ENCODE measurements around the gene HEMGN. TPM values are rescaled to one million over a fixed set of nuclear protein-coding genes. Genes with fewer than 3 reads are reported as not detected.

Gene HEMGN
- polyA plus RNA-seq, 6 donors from 2014 or later: 0.24 TPM; not detected in 5

GRCh38 chr9:97895211-97895610 is 42.8 kb downstream of the HEMGN start:
- Mint-ChIP-seq H3K4me3 (no peak overlapping the region), H3K9me3 (peaks cover 5 to 26% (median 17%) of the 10 kb centered on the region in 7 donors), H3K27me3 (no peaks in the 10 kb centered on the region), H3K36me3 (peaks cover 28 to 34% of the 10 kb centered on the region in 2 donors), H3K27ac (peak overlapping the region in 1 of 6 donors; percentile 96), H3K4me1 (peaks cover 0 to 3% (median 0%) of the 10 kb centered on the region in 3 donors)
- ATAC-seq (ENCODE audit: low read depth in 2 of 2): no peak
- DNase-seq: no peak

DNA sequence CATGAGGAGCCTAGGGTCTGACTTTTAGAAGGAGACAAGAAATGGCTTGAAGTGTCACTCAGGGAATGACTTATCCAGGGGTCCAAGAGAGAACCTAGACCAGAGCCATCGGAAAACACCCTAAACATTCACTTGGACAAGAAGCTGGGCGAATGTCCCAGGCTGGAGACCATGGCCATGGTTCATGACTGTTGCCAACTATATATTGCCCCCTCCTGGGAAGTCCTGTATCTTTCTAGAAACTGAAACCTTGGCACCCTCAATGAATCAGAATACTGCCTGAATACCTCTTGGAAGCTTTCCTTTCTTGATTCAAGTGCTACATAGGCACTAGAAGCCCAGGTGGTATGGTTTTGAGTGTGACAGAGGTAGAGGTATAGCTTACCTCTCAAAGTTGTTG is 45.6 kb downstream of the HEMGN start:
- Mint-ChIP-seq H3K4me3 (no peak overlapping the region), H3K9me3 (peaks cover 5 to 26% (median 17%) of the 10 kb centered on the region in 7 donors), H3K27ac (no peak overlapping the region), H3K27me3 (peaks cover 0 to 10% (median 7%) of the 10 kb centered on the region in 3 donors), H3K36me3 (peaks cover 28 to 34% of the 10 kb centered on the region in 2 donors), H3K4me1 (peaks cover 0 to 3% (median 0%) of the 10 kb centered on the region in 3 donors)
- ATAC-seq (ENCODE audit: low read depth in 2 of 2) (no peak), DNase-seq (no peak)

GRCh38 chr9:97891736-97892135 is 46.2 kb downstream of the HEMGN start:
- Mint-ChIP-seq H3K4me1 (peaks cover 0 to 3% (median 0%) of the 10 kb centered on the region in 3 donors), H3K27me3 (peaks cover 0 to 10% (median 7%) of the 10 kb centered on the region in 3 donors), H3K4me3 (no peak overlapping the region), H3K36me3 (peaks cover 28 to 34% of the 10 kb centered on the region in 2 donors), H3K27ac (peak overlapping the region in 1 of 6 donors; percentile 60), H3K9me3 (peaks cover 5 to 26% (median 17%) of the 10 kb centered on the region in 7 donors)
- ATAC-seq (ENCODE audit: low read depth in 2 of 2) (no peak), DNase-seq (no peak)

DNA sequence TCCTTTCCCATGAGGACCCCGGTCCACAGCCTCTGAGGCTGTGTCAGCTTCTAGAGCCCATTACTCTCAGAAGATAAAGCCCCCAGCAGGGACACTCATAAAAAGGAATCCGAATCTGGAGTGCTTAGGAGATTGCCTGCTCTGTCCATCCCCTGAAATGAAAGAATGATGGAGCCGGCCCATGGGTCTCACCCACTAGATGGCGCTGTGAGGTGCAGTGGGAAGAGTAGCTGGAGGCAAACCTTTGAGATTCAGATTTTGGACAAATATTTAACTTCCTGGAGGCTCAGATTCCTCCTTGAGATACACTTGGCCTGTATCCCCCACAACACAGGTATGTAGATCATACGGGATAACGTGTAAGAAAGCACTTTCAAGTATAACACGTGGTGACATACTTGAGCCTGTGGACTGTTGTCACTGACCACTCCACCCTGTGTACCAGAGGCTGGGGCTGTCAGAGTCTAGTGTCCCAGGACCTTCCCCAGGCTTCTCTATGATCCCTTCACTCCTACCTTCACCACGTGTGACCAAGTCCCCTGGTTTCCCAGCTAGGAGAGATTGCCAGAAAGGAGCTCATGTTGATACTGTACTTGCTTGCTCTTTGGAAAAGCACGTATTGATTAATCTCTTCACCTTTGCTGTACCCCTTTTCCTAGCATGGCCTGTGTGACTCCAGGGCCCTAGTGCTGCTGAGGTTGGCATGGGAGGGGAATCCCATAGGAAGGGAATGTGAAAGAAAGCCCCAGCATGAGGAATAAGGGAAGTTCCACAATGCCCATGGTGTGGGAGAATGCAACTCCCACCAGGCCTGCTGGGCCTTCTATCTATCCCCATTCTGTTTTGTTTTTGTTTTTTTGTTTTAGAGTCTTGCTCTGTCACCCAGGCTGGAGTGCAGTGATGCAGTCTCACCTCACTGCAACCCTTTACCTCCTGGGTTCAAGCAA is 47.8 kb downstream of the HEMGN start:
- peaks cover 5 to 24% (median 16%) of the 10 kb centered on the region in 7 donors for H3K9me3 Mint-ChIP-seq
- peaks cover 0 to 10% (median 7%) of the 10 kb centered on the region in 3 donors for H3K27me3 Mint-ChIP-seq
- H3K4me3 Mint-ChIP-seq: no peak overlapping the region
- peak overlapping the region in 1 of 6 donors; percentile 37 for H3K27ac Mint-ChIP-seq
- H3K36me3 Mint-ChIP-seq: peaks cover 18 to 24% of the 10 kb centered on the region in 2 donors
- H3K4me1 Mint-ChIP-seq: peaks cover 0 to 3% (median 0%) of the 10 kb centered on the region in 3 donors
- ATAC-seq (ENCODE audit: low read depth in 2 of 2): peak in 1 of 2 donors; percentile 20
- DNase-seq: no peak

GRCh38 chr9:97880336-97880735 is 57.6 kb downstream of the HEMGN start:
- peaks cover 5 to 18% (median 5%) of the 10 kb centered on the region in 3 donors for H3K27me3 Mint-ChIP-seq
- ATAC-seq (ENCODE audit: low read depth in 2 of 2) (no peak), DNase-seq (no peak)
- peaks cover 0 to 2% (median 0%) of the 10 kb centered on the region in 7 donors for H3K9me3 Mint-ChIP-seq
- H3K4me3 Mint-ChIP-seq: no peak overlapping the region
- no peaks in the 10 kb centered on the region for H3K4me1 Mint-ChIP-seq
- H3K36me3 Mint-ChIP-seq: no peaks in the 10 kb centered on the region
- peak overlapping the region in 1 of 6 donors; percentile 65 for H3K27ac Mint-ChIP-seq

Other genes with a start within 250 kb of the HEMGN start
- 10 to 100 TPM; 26.5 to 38.9 (median 33.4) TPM for gene XPA, start 240.8 kb downstream of the HEMGN start, polyA plus RNA-seq (ENCODE audit: low read depth in 6 of 6)
- gene FOXE1, start 84.9 kb downstream of the HEMGN start, polyA plus RNA-seq (ENCODE audit: low read depth in 6 of 6): not detected
- gene TRMO, start 15.7 kb downstream of the HEMGN start, polyA plus RNA-seq (ENCODE audit: low read depth in 6 of 6): 10 to 100 TPM; 13.4 to 31.8 (median 15.5) TPM
- gene ANP32B, start 45.2 kb upstream of the HEMGN start, polyA plus RNA-seq (ENCODE audit: low read depth in 6 of 6): 10 to 100 TPM; 47.9 to 75.3 (median 70.6) TPM
- gene NANS, start 118.6 kb upstream of the HEMGN start, polyA plus RNA-seq (ENCODE audit: low read depth in 6 of 6): 10 to 100 TPM; 18.8 to 41.2 (median 29.5) TPM
- gene TRIM14, start 181.1 kb upstream of the HEMGN start, polyA plus RNA-seq (ENCODE audit: low read depth in 6 of 6): 10 to 100 TPM; 16.3 to 36.5 (median 20.4) TPM